Left renal cortex interstitium (tissue), 4 donors: ENCODE data around the gene UNC45A. TPM values are rescaled to one million over a fixed set of nuclear protein-coding genes. Genes with fewer than 3 reads are reported as not detected.

Experiments
- DNase-seq, 4 donors: peaks; one replicate each; pipeline ENCODE4 v3.0.0-alpha.2; 2013; ENCODE audit warnings: low read depth in 4 of 4, low spot score in 2 of 4, missing footprints in 1 of 4
- polyA plus RNA-seq, 4 donors: library from polyadenylated mRNA; unstranded; fragments of 120-200 nt; gene quantifications; one replicate each; pipeline ENCODE4 v1.2.1, GENCODE V29; 2013; ENCODE audit not compliant: insufficient read length in 4 of 4

UNC45A gene
- polyA plus RNA-seq, 4 donors, result 66.6 to 72.1 (median 69.0) TPM

GRCh38 chr15:90957791-90958190, 22.7 kb downstream of the UNC45A start:
- no peak for DNase-seq

- no peak for DNase-seq
Measured at GRCh38 chr15:90959028-90959595, 24.0 kb downstream of the UNC45A start.

- DNase-seq, result no peak
Measured at GRCh38 chr15:90959894-90960293, 24.8 kb downstream of the UNC45A start.

DNA sequence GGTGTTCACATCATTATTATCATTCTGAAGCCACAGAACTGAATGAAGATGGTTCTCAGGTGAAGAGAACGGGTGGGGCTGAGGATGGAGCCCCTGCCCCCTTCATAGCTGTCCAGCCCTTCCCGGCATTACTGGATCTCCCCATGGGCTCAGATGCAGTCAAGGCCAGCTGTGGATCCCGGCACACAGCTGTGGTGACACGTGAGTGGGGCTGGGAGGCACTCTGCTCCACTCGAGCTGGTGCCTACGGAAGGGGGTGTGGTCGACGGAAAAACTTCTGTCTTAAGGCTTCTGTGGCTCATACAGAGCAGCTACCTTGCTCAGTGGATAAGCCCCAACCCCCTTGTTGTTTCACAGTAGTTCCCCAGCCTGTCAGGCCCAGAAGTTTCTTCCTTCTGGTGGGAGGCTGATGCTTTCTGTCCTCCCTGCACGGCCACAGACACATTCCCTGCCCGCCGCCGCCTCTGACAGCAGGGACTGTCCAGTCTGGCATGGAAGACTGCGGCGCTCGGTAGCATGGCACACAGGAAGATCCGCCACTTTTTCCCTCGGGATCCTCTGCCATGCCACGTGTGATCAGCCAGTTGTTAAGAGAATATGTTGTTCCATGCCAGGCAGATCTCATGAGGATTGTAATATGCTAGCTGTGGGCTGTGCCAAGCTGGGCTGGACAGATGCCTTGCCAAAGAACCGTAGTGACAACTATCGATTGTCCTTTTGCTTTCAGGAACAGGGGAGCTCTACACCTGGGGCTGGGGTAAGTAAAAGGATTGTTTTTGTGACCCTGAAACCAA, 25.4 kb downstream of the UNC45A start:
- no peak for DNase-seq

DNA sequence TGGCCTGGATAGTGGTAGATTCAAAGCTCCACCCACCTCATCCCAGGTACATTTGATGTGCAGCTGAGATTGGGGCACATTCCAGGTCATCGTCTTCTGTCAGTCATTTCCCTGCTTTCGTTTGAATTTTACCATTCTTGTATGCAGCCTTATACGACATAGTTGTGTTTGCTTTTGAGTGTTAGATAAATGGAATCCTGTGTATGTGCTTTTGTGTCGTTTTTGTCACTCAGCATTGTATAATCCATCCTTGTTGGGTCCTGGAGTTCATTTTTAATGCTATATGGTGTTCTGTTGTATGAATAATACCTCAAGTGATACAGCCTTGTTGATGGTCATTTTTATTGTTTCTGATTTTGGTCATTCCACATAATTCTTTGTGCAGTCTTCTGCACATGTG, 26.9 kb downstream of the UNC45A start:
- no peak for DNase-seq

DNA sequence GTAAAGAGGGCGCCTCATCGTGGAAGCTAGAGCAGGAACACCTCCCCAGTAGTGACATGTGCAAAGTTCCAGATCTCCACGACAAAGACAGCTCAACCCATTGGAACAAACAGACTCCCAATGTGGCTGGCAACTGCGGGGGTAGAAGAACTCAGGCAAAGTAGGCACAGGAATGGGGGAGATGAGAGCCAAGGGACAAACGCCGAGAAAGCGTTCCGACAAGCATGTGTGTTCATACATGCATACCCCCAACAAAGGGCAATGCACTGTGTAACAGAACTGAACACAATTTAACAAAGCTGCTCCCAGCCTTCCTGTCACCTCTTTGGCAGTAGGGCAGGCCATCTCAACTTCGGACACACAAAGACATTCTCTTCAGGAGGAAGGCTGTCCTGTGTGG, 31.2 kb downstream of the UNC45A start:
- no peak for DNase-seq

GRCh38 chr15:90967206-90967605, 32.1 kb downstream of the UNC45A start:
- no peak for DNase-seq

DNA sequence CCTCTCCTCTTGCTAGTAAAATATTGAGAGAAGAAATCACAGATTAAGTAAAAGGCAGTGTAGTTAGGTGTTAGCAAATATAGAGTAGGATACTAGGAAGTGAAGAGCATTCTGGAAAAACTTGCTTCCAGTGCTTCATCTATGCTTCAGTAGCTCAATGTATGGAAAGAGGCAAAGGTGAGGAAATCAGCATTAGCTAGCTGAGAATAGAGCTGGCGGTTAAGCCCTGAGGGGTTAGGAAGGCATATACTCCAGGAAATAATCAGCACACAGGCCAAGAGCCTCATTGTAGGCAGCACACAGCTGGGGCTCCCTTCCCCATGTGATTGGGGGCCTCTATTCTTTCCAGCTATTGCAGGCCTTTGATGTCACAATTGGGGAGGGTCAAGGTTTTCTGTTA, 33.3 kb downstream of the UNC45A start:
- no peak for DNase-seq

- no peak for DNase-seq
Measured at GRCh38 chr15:90970274-90970673, 35.2 kb downstream of the UNC45A start.

DNA sequence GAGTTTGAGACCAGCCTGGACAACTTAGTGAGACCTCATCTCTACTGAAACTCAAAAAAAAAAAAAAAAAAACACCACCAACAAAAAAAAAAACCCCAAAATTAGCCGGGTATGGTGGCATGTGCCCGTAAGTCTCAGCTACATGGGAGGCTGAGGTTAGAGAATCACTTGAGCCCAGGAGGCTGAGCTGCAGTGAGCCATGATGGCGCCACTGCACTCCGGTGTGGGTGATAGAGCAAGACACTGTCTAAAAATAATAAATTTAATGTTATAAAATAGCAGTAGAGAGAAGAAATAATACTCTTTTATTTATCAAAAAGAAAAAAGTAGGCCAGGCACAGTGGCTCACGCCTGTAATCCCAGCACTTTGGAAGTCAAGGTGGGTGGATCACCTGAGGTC, 37.0 kb downstream of the UNC45A start:
- DNase-seq, result no peak

GRCh38 chr15:90974216-90974615, 39.1 kb downstream of the UNC45A start:
- DNase-seq, result no peak

DNA sequence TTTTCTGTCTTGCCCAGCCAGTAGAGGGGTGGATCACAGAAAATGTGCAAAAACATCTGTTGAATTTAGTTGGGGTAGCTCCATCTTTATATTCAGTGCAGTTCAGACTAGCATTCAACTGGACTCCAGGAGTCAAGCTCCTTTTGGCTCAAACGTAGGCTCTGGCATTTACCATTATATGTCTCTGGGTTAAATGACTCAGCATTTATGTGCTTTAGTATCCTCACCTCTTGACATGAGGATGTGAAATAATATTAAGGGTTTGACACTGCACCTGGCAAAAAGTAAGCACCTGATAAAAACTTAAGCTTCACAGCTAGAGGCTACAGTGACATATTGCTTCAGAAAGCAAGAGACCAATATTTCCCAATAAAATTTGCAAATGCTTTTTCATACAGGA, 44.5 kb downstream of the UNC45A start:
- DNase-seq, result no peak

DNA sequence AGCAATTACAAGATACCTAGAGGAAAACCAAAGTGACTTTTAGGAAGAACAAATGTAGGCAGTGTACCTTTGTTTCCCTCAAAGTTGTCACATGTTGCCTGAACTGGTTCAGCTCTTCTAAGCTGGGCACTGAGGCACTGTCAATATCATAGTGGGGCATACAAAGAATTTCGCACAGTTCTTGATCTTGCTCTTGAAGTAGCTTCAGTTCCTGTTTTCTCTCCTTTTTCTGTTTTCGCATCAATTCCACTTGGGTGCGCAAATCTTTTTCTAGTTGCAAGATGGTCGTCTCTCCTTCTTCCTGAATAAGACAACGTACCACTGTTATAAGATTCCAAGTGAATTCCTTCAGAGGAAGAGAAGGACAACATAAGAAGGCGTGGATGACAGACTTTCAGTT, 46.6 kb downstream of the UNC45A start:
- DNase-seq, result no peak

GRCh38 chr15:90982135-90982534, 47.0 kb downstream of the UNC45A start:
- DNase-seq, result no peak

- no peak for DNase-seq
Measured at GRCh38 chr15:90986790-90987507, 51.9 kb downstream of the UNC45A start.

- DNase-seq, result no peak
Measured at GRCh38 chr15:90987561-90988141, 52.6 kb downstream of the UNC45A start.

GRCh38 chr15:90988296-90988695, 53.2 kb downstream of the UNC45A start:
- no peak for DNase-seq

DNA sequence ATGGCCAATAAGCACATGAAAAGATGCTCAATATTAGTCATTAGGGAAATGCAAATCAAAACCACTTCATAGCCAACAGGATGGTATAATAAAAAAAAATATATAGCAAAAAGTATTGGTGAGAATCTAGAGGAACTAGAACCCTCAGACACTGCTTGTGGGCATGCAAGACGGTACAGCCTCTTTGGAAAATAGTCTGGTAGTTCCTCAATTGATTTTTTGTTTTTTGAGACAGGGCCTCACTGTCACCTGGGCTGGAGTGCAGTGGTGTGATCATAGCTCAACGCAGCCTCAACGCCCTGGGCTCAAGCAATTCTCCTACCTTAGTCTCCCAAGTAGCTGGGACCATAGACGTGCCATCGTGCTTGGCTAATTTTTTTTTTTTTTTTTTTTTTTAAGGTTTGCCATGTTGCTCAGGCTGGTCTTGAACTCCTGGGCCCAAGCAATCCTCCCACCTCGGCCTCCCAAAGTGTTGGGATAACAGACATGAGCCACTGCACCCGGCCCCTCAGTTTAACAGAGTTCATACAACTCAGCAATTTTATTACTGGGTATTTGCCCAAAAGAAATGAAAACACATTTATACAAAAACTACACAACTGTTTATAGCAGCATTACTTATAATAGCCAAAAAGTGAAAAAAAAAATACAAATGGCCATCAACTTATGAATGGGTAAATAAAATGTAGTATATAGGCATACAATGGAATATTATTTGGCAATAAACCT, 54.1 kb downstream of the UNC45A start:
- DNase-seq, result no peak

GRCh38 chr15:90990446-90990845, 55.4 kb downstream of the UNC45A start:
- no peak for DNase-seq

GRCh38 chr15:90991587-90992285, 56.7 kb downstream of the UNC45A start:
- DNase-seq, result no peak
